ENCODE data around the gene ATP11C. TPM values are rescaled to one million over a fixed set of nuclear protein-coding genes. Genes with fewer than 3 reads are reported as not detected.

ATP11C gene
- total RNA-seq, 1 experiment from 2014 or later = 19.4 TPM

DNA sequence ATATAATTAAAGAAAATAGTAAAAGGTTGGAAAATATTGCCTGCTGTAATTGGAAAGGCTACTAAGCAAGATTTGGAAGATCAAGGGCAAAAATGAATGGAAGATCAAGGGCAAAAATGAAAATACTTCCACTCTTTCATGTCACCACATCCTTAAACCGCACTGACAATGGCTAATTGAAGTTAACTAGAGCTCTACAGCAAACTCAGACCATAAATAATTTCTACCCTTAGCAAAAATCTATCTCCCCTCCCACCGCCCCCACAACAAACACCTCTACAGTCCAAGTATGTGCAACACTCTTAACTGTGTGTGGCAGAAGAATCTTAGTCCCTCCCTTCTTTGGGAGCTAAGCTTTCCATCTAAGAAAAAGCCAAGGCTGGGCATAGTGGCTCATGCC lies 27.1 kb downstream of the ATP11C start:
- ChIA-PET POLR2A (no interaction called here), CTCF (no interaction called here), RAD21 (ENCODE audit: low non-redundant PET in 1 of 2, low total read pairs in 2 of 2, uncharacterized antibody in 2 of 2, unreplicated experiment in 2 of 2) (no interaction called here)
- no peaks in the 10 kb centered on the region for H4K20me1 ChIP-seq (ENCODE audit: insufficient read depth)
- no peak overlapping the region for H3K4me2 ChIP-seq (ENCODE audit: low read length)
- no peaks in the 10 kb centered on the region for H3K27me3 ChIP-seq (ENCODE audit: insufficient read depth, low read length)
- no peaks in the 10 kb centered on the region for H3K9me3 ChIP-seq (ENCODE audit: control insufficient read depth in 1 of 2, insufficient read depth in 1 of 2, low read depth in 1 of 2, low read length in 2 of 2)
- TF ChIP-seq ZBTB33 (IDR thresholded peaks at IDR 0.05; ENCODE audit: extremely low read depth, insufficient replicate concordance, low read length) (no peak), RAD21 (IDR thresholded peaks at IDR 0.05; ENCODE audit: low read depth) (no peak), SIN3A (IDR thresholded peaks at IDR 0.05; ENCODE audit: low read depth) (no peak), POLR2A (IDR thresholded peaks at IDR 0.05; ENCODE audit: borderline replicate concordance, extremely low read depth, insufficient read depth, insufficient read length) (no peak), EZH2 (IDR thresholded peaks at IDR 0.05) (no peak), POLR2AphosphoS5 (IDR thresholded peaks at IDR 0.05; ENCODE audit: low read depth, low read length) (no peak), TCF7L2 (IDR thresholded peaks at IDR 0.05; ENCODE audit: borderline replicate concordance, extremely low read depth, insufficient read depth, insufficient read length) (no peak)
- TF ChIP-seq, protein P1, sequence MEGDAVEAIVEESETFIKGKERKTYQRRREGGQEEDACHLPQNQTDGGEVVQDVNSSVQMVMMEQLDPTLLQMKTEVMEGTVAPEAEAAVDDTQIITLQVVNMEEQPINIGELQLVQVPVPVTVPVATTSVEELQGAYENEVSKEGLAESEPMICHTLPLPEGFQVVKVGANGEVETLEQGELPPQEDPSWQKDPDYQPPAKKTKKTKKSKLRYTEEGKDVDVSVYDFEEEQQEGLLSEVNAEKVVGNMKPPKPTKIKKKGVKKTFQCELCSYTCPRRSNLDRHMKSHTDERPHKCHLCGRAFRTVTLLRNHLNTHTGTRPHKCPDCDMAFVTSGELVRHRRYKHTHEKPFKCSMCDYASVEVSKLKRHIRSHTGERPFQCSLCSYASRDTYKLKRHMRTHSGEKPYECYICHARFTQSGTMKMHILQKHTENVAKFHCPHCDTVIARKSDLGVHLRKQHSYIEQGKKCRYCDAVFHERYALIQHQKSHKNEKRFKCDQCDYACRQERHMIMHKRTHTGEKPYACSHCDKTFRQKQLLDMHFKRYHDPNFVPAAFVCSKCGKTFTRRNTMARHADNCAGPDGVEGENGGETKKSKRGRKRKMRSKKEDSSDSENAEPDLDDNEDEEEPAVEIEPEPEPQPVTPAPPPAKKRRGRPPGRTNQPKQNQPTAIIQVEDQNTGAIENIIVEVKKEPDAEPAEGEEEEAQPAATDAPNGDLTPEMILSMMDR (IDR thresholded peaks at IDR 0.05 in 2 of 3, conservative IDR thresholded peaks at IDR 0.05 in 1 of 3; ENCODE audit: borderline replicate concordance in 1 of 3, insufficient read depth in 1 of 3, low read depth in 2 of 3, low read length in 2 of 3) = no peak
- no peak overlapping the region for H3K4me3 ChIP-seq (replicated peaks in 1 of 2; ENCODE audit: low read depth in 1 of 2, low read length in 2 of 2)
- H3K4me1 ChIP-seq (ENCODE audit: control insufficient read depth in 1 of 2, insufficient read depth in 2 of 2, low read length in 2 of 2) = no peaks in the 10 kb centered on the region
- BruUV-seq (replicated peaks) = no TSS peak
- H3K9me2 ChIP-seq (ENCODE audit: insufficient read depth) = no peaks in the 10 kb centered on the region
- intact Hi-C loops (cut with micrococcal nuclease) = no loop called here
- no peak for ATAC-seq
- H3K79me2 ChIP-seq (ENCODE audit: insufficient read depth, low read length) = no peaks in the 10 kb centered on the region
- no peak overlapping the region for H3K27ac ChIP-seq (ENCODE audit: low read depth, low read length)
- H3K9ac ChIP-seq (ENCODE audit: low read length) = no peak overlapping the region
- no peak overlapping the region for H2AFZ ChIP-seq (ENCODE audit: low read depth, low read length, poor library complexity, severe bottlenecking)
- H3K36me3 ChIP-seq (ENCODE audit: control insufficient read depth in 1 of 2, insufficient read depth in 2 of 2, low read length in 2 of 2) = no peaks in the 10 kb centered on the region
- DNase-seq (ENCODE audit: low read depth, low spot score) = no peak

Measured in HCT116 (cell line).